Lower leg skin (tissue), 3 donors: ENCODE results near the gene SCYGR3.

Source experiments
- POLR2A ChIP-seq, 2 donors: fragments of 450-650 bp; IDR thresholded peaks; one replicate each; pipeline ENCODE4 v1.6.1; 2016 to 2017; ENCODE audit warnings: antibody characterized with exemption in 2 of 2, mild to moderate bottlenecking in 1 of 2, moderate library complexity in 1 of 2
- TF ChIP-seq, protein P1 (sequence below), 3 donors: fragments of 450-650 bp; IDR thresholded peaks; one replicate each; pipeline ENCODE4 v1.5.1; 2016; ENCODE audit warnings: antibody characterized with exemption in 3 of 3, mild to moderate bottlenecking in 3 of 3, moderate library complexity in 2 of 3

DNA sequence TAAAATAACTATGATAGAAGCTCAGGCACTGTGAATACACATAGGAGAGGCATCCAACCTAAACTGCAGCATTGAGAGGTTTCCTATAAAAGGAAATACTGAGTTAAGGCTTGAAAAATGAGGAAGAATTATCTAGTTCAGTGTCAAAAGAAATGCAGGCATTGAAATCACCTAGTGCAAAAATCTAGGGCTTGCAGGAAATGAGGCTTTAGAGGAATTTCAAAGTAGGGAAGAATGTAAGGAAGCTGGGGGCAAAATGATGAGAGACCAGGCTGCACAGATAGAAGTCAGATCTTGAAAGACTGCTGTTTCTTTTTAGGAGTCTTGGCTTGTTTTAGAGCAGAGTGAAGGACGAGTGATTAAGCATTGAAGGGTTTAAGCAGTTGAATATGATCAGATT is 44.0 kb downstream of the SCYGR3 start:
- TF ChIP-seq, protein P1, sequence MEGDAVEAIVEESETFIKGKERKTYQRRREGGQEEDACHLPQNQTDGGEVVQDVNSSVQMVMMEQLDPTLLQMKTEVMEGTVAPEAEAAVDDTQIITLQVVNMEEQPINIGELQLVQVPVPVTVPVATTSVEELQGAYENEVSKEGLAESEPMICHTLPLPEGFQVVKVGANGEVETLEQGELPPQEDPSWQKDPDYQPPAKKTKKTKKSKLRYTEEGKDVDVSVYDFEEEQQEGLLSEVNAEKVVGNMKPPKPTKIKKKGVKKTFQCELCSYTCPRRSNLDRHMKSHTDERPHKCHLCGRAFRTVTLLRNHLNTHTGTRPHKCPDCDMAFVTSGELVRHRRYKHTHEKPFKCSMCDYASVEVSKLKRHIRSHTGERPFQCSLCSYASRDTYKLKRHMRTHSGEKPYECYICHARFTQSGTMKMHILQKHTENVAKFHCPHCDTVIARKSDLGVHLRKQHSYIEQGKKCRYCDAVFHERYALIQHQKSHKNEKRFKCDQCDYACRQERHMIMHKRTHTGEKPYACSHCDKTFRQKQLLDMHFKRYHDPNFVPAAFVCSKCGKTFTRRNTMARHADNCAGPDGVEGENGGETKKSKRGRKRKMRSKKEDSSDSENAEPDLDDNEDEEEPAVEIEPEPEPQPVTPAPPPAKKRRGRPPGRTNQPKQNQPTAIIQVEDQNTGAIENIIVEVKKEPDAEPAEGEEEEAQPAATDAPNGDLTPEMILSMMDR (IDR thresholded peaks at IDR 0.05) = no peak
- no peak for TF ChIP-seq POLR2A (IDR thresholded peaks at IDR 0.05)
